ENCODE data around the gene INSYN2B.

- TF ChIP-seq CTCF (IDR thresholded peaks at IDR 0.05) = no peak
- no peak for TF ChIP-seq EZH2 (IDR thresholded peaks at IDR 0.05; ENCODE audit: borderline replicate concordance, insufficient read depth, low read depth, low read length, poor library complexity, severe bottlenecking)
These were observed 118.9 kb downstream of the INSYN2B start for GRCh38 chr5:169861433-169861832.

Data from B cell (primary cell).